OCI-LY1 (cell line): Measurements from ENCODE around the gene PDGFA.

ENCODE experiments used
- H2AFZ ChIP-seq: fragments of 200-600 bp; sonication (generic), shearing (Covaris generic); 2 replicates; pipeline ENCODE4 v1.6.0; 2014; ENCODE audit warnings: antibody characterized with exemption, mild to moderate bottlenecking, low read length
- H3F3A ChIP-seq: fragments of 200-600 bp; sonication (generic), shearing (Covaris generic); 2 replicates; pipeline ENCODE4 v1.6.0; 2014; ENCODE audit warnings: mild to moderate bottlenecking, antibody characterized with exemption, low read length, moderate library complexity; ENCODE audit not compliant: insufficient read depth
- H3K27ac ChIP-seq: fragments of 200-600 bp; sonication (generic); 2 replicates; pipeline ENCODE4 v1.5.1; 2014; ENCODE audit warnings: low read length, mixed run types, mild to moderate bottlenecking, low read depth; ENCODE audit not compliant: poor library complexity, severe bottlenecking
- H3K27me3 ChIP-seq: fragments of 200-600 bp; sonication (generic); 2 replicates; pipeline ENCODE4 v1.6.0; 2014; ENCODE audit warnings: antibody characterized with exemption, mild to moderate bottlenecking, low read length, moderate library complexity; ENCODE audit not compliant: insufficient read depth
- H3K36me3 ChIP-seq: fragments of 200-600 bp; sonication (generic); 2 replicates; pipeline ENCODE4 v1.6.1; 2014; ENCODE audit warnings: mild to moderate bottlenecking, antibody characterized with exemption, low read length, moderate library complexity, mixed read lengths; ENCODE audit not compliant: insufficient read depth
- H3K4me1 ChIP-seq: fragments of 200-600 bp; sonication (generic); 2 replicates; pipeline ENCODE4 v1.5.1; 2014; ENCODE audit warnings: mild to moderate bottlenecking, low read length, moderate library complexity; ENCODE audit not compliant: insufficient read depth, severe bottlenecking
- H3K4me2 ChIP-seq: fragments of 200-600 bp; sonication (generic), shearing (Covaris generic); 2 replicates; pipeline ENCODE4 v1.6.1; 2014; ENCODE audit warnings: low read length
- H3K4me3 ChIP-seq: fragments of 200-600 bp; sonication (generic); 2 replicates; pipeline ENCODE4 v1.5.1; 2014; ENCODE audit warnings: low read length, low read depth, mild to moderate bottlenecking, mixed read lengths; ENCODE audit not compliant: poor library complexity, severe bottlenecking
- H3K79me2 ChIP-seq: fragments of 200-600 bp; shearing (Covaris generic); 2 replicates; pipeline ENCODE4 v1.6.1; 2016; ENCODE audit warnings: mixed run types, low read length, mixed read lengths; ENCODE audit not compliant: insufficient read depth
- H3K9ac ChIP-seq: fragments of 200-600 bp; sonication (generic), shearing (Covaris generic); 2 replicates; pipeline ENCODE4 v1.6.1; 2014; ENCODE audit warnings: mild to moderate bottlenecking, low read length, mixed read lengths
- H3K9me2 ChIP-seq: fragments of 200-600 bp; sonication (generic), shearing (Covaris generic); 2 replicates; pipeline ENCODE4 v1.6.1; 2014; ENCODE audit warnings: low read depth, mild to moderate bottlenecking, low read length, mixed read lengths
- H3K9me3 ChIP-seq: fragments of 200-600 bp; shearing (Covaris generic); 2 replicates; pipeline ENCODE4 v1.6.1; 2014; ENCODE audit warnings: low read length, mixed read lengths
- H4K20me1 ChIP-seq: fragments of 200-600 bp; sonication (generic), shearing (Covaris generic); 2 replicates; pipeline ENCODE4 v1.6.0; 2016; ENCODE audit warnings: mild to moderate bottlenecking, low read length; ENCODE audit not compliant: insufficient read depth
- EZH2 ChIP-seq: fragments of 200-600 bp; sonication (generic), shearing (Covaris generic); IDR thresholded peaks from 2 replicates; pipeline ENCODE4 v1.8.0; 2017; ENCODE audit warnings: borderline replicate concordance, mixed run types, mild to moderate bottlenecking, antibody characterized with exemption, low read length, moderate library complexity, mixed read lengths
- TF ChIP-seq, protein P1 (sequence below): fragments of 200-600 bp; sonication (generic), shearing (Covaris generic); IDR thresholded peaks from 2 replicates; pipeline ENCODE4 v1.5.1; 2017; ENCODE audit warnings: mild to moderate bottlenecking, antibody characterized with exemption, low read length, moderate library complexity, mixed read lengths

The PDGFA gene

DNA sequence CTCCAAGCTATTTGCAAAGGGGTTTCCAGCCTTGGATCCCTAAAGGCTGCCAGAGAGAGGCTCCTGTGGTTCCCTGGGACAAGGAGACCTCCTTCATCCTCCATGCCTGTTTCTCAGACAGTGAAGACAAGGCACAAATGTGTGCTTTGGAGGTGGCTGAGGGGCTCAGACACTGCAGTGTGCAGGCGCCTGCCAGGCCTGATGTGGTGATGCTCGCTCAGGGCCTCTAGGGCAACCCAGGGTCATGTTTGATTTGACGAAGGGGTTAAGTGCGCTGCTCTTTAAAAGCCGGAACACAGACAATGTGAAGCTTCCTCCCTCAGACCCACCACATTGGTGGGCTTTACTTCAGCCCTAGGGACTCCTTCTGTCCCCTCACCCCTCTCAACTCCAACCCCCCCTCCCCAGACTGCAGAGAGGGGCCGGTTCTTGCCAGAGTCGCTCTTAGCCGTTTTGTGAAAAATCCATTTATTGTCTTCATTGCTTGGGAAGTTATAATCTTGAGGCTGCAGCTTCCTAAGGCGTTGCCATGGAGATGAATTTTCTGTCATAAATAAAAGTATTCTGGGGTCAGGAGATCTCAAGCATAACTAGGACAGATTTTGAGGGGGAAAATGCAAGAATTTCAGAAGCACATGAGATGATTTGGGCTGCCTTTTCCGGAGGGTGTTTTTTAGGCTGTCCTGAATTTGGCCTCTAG is 35.8 kb downstream of the PDGFA start:
- Histone ChIP-seq H3K4me1 (no peaks in the 10 kb centered on the region), H3K36me3 (no peaks in the 10 kb centered on the region)
- TF ChIP-seq, protein P1, sequence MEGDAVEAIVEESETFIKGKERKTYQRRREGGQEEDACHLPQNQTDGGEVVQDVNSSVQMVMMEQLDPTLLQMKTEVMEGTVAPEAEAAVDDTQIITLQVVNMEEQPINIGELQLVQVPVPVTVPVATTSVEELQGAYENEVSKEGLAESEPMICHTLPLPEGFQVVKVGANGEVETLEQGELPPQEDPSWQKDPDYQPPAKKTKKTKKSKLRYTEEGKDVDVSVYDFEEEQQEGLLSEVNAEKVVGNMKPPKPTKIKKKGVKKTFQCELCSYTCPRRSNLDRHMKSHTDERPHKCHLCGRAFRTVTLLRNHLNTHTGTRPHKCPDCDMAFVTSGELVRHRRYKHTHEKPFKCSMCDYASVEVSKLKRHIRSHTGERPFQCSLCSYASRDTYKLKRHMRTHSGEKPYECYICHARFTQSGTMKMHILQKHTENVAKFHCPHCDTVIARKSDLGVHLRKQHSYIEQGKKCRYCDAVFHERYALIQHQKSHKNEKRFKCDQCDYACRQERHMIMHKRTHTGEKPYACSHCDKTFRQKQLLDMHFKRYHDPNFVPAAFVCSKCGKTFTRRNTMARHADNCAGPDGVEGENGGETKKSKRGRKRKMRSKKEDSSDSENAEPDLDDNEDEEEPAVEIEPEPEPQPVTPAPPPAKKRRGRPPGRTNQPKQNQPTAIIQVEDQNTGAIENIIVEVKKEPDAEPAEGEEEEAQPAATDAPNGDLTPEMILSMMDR = no peak
- no peak for TF ChIP-seq EZH2

GRCh38 chr7:482521-483083 is 37.0 kb downstream of the PDGFA start:
- H4K20me1 ChIP-seq = no peaks in the 10 kb centered on the region
- no peaks in the 10 kb centered on the region for H3K9me3 ChIP-seq
- no peaks in the 10 kb centered on the region; the same call in 1 of the 2 replicates for H3K27me3 ChIP-seq
- H3F3A ChIP-seq = no peaks in the 10 kb centered on the region
- TF ChIP-seq, protein P1 = no peak
- no peak for TF ChIP-seq EZH2
- no peak overlapping the region for H3K9ac ChIP-seq
- no peak overlapping the region for H2AFZ ChIP-seq
- H3K9me2 ChIP-seq = no peaks in the 10 kb centered on the region
- H3K27ac ChIP-seq = no peak overlapping the region
- no peaks in the 10 kb centered on the region for H3K4me1 ChIP-seq
- H3K36me3 ChIP-seq = no peaks in the 10 kb centered on the region
- H3K4me3 ChIP-seq = no peak overlapping the region
- H3K79me2 ChIP-seq = no peaks in the 10 kb centered on the region
- no peak overlapping the region for H3K4me2 ChIP-seq

More for the DNA sequence above, 35.8 kb downstream of the PDGFA start:
- H3K79me2 ChIP-seq = no peaks in the 10 kb centered on the region
- no peaks in the 10 kb centered on the region for H3K9me2 ChIP-seq
- H3K4me2 ChIP-seq = no peak overlapping the region
- no peak overlapping the region for H3K4me3 ChIP-seq
- no peaks in the 10 kb centered on the region for H3K9me3 ChIP-seq
- no peak overlapping the region for H2AFZ ChIP-seq
- no peaks in the 10 kb centered on the region for H4K20me1 ChIP-seq
- H3F3A ChIP-seq = no peaks in the 10 kb centered on the region
- no peak overlapping the region for H3K9ac ChIP-seq
- H3K27me3 ChIP-seq = no peaks in the 10 kb centered on the region; the same call in 1 of the 2 replicates
- no peak overlapping the region for H3K27ac ChIP-seq

- Histone ChIP-seq H3K36me3 (no peaks in the 10 kb centered on the region), H3K4me2 (no peak overlapping the region), H3F3A (no peaks in the 10 kb centered on the region), H3K79me2 (no peaks in the 10 kb centered on the region), H2AFZ (no peak overlapping the region), H3K4me3 (no peak overlapping the region), H4K20me1 (no peaks in the 10 kb centered on the region), H3K9ac (no peak overlapping the region), H3K9me2 (no peaks in the 10 kb centered on the region), H3K27me3 (no peaks in the 10 kb centered on the region; the same call in 1 of the 2 replicates), H3K4me1 (no peaks in the 10 kb centered on the region), H3K27ac (no peak overlapping the region), H3K9me3 (no peaks in the 10 kb centered on the region)
- TF ChIP-seq EZH2 = no peak
- TF ChIP-seq, protein P1 = no peak
These were observed 38.3 kb downstream of the PDGFA start for GRCh38 chr7:481219-481930.
